Measurements from ENCODE around the gene PLAAT5.

Gene PLAAT5

GRCh38 chr11:63510360-63511047 is 19.5 kb upstream of the PLAAT5 start:
- H3K4me1 ChIP-seq (ENCODE audit: control insufficient read depth in 1 of 2, insufficient read depth in 2 of 2, low read length in 2 of 2): peaks cover 0 to 1% of the 10 kb centered on the region in 2 donors
- H3K36me3 ChIP-seq (ENCODE audit: control insufficient read depth in 1 of 2, insufficient read depth in 2 of 2, low read length in 2 of 2): no peaks in the 10 kb centered on the region
- H3K9me3 ChIP-seq (ENCODE audit: control insufficient read depth in 1 of 2, low read length in 2 of 2): no peaks in the 10 kb centered on the region
- H3K27me3 ChIP-seq (ENCODE audit: low read depth, low read length): no peaks in the 10 kb centered on the region
- no peak overlapping the region for H3K27ac ChIP-seq (ENCODE audit: low read length)
- no peak overlapping the region for H3K4me3 ChIP-seq (ENCODE audit: low read depth in 1 of 2, low read length in 2 of 2)

DNA sequence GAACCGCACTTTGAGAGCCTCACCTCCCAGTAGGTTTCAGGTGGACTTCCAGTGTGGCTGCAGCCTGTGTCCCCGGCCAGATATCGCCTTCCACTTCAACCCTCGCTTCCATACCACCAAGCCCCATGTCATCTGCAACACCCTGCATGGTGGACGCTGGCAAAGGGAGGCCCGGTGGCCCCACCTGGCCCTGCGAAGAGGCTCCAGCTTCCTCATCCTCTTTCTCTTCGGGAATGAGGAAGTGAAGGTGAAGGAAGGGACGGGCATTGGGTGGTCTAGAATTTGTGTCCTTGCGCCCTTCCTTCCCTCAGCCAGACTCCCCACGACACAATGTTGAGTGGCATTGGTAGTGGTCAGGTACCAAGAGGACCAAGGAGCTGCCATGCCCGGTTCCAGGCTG is 17.8 kb upstream of the PLAAT5 start:
- Histone ChIP-seq H3K4me1 (ENCODE audit: control insufficient read depth in 1 of 2, insufficient read depth in 2 of 2, low read length in 2 of 2) (peaks cover 0 to 7% of the 10 kb centered on the region in 2 donors), H3K27ac (ENCODE audit: low read length) (no peak overlapping the region), H3K4me3 (ENCODE audit: low read depth in 1 of 2, low read length in 2 of 2) (no peak overlapping the region), H3K36me3 (ENCODE audit: control insufficient read depth in 1 of 2, insufficient read depth in 2 of 2, low read length in 2 of 2) (no peaks in the 10 kb centered on the region), H3K27me3 (ENCODE audit: low read depth, low read length) (no peaks in the 10 kb centered on the region), H3K9me3 (ENCODE audit: control insufficient read depth in 1 of 2, low read length in 2 of 2) (no peaks in the 10 kb centered on the region)

DNA sequence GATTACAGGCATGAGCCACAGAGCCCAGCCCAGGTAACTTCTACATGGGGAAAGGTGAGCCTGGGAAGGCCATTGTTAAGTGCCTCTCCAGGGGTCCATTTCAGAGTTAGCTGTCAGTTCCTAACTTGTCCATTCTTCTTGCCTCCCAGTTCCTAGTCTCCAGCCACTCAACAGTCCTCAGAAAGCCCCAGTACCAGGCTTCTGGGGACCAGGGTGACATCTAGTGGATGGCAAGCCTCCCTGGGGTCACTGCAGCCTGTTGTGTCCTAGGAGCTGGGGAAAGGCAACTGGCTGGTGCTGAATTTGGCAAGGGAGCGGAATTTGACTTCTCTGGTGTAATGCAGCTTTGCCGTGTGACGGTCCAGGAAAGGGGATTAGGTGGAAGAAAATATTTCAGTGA is 17.0 kb upstream of the PLAAT5 start:
- H3K4me3 ChIP-seq (ENCODE audit: low read depth in 1 of 2, low read length in 2 of 2): no peak overlapping the region
- peaks cover 0 to 7% of the 10 kb centered on the region in 2 donors for H3K4me1 ChIP-seq (ENCODE audit: control insufficient read depth in 1 of 2, insufficient read depth in 2 of 2, low read length in 2 of 2)
- H3K27ac ChIP-seq (ENCODE audit: low read length): no peak overlapping the region
- H3K9me3 ChIP-seq (ENCODE audit: control insufficient read depth in 1 of 2, low read length in 2 of 2): no peaks in the 10 kb centered on the region
- no peaks in the 10 kb centered on the region for H3K36me3 ChIP-seq (ENCODE audit: control insufficient read depth in 1 of 2, insufficient read depth in 2 of 2, low read length in 2 of 2)
- no peaks in the 10 kb centered on the region for H3K27me3 ChIP-seq (ENCODE audit: low read depth, low read length)

DNA sequence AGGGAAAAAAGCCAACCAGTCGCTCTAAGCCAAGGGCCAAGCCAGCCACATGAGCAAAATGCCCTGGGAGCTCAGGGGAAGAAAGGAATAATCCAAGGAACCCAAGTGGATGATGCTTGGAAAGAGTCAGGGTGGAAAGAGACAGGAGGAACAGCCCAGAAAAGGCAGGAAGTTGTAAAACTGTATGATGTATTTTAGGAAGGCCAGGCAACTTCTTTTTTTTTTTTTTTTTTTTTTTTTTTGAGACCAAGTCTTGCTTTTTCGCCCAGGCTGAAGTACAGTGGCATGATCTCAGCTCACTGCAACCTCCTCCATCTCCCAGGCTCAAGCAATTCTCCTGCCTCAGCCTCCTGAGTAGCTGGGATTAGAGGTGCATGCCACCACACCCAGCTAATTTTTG is 16.5 kb upstream of the PLAAT5 start:
- Histone ChIP-seq H3K4me3 (ENCODE audit: low read depth in 1 of 2, low read length in 2 of 2) (no peak overlapping the region), H3K27me3 (ENCODE audit: low read depth, low read length) (no peaks in the 10 kb centered on the region), H3K4me1 (ENCODE audit: control insufficient read depth in 1 of 2, insufficient read depth in 2 of 2, low read length in 2 of 2) (peaks cover 0 to 7% of the 10 kb centered on the region in 2 donors), H3K9me3 (ENCODE audit: control insufficient read depth in 1 of 2, low read length in 2 of 2) (no peaks in the 10 kb centered on the region), H3K36me3 (ENCODE audit: control insufficient read depth in 1 of 2, insufficient read depth in 2 of 2, low read length in 2 of 2) (no peaks in the 10 kb centered on the region), H3K27ac (ENCODE audit: low read length) (no peak overlapping the region)

GRCh38 chr11:63506876-63507275 is 15.9 kb upstream of the PLAAT5 start:
- H3K9me3 ChIP-seq (ENCODE audit: control insufficient read depth in 1 of 2, low read length in 2 of 2): no peaks in the 10 kb centered on the region
- no peaks in the 10 kb centered on the region for H3K27me3 ChIP-seq (ENCODE audit: low read depth, low read length)
- no peak overlapping the region for H3K4me3 ChIP-seq (ENCODE audit: low read depth in 1 of 2, low read length in 2 of 2)
- peaks cover 0 to 7% of the 10 kb centered on the region in 2 donors for H3K4me1 ChIP-seq (ENCODE audit: control insufficient read depth in 1 of 2, insufficient read depth in 2 of 2, low read length in 2 of 2)
- no peaks in the 10 kb centered on the region for H3K36me3 ChIP-seq (ENCODE audit: control insufficient read depth in 1 of 2, insufficient read depth in 2 of 2, low read length in 2 of 2)
- no peak overlapping the region for H3K27ac ChIP-seq (ENCODE audit: low read length)

- Histone ChIP-seq H3K27me3 (ENCODE audit: low read depth, low read length) (no peaks in the 10 kb centered on the region), H3K4me1 (ENCODE audit: control insufficient read depth in 1 of 2, insufficient read depth in 2 of 2, low read length in 2 of 2) (peaks cover 0 to 7% of the 10 kb centered on the region in 2 donors), H3K27ac (ENCODE audit: low read length) (no peak within 1 kb of the TSS), H3K36me3 (ENCODE audit: control insufficient read depth in 1 of 2, insufficient read depth in 2 of 2, low read length in 2 of 2) (no peaks in the 10 kb centered on the region), H3K4me3 (ENCODE audit: low read depth in 1 of 2, low read length in 2 of 2) (no peak within 1 kb of the TSS), H3K9me3 (ENCODE audit: control insufficient read depth in 1 of 2, low read length in 2 of 2) (no peaks in the 10 kb centered on the region)
These were observed 15.0 kb upstream of the PLAAT5 start, which contains the start of gene LGALS12 for GRCh38 chr11:63505857-63506528. Gene LGALS12 (plus strand): TSS chr11:63506084. CDS start chr11:63506459, 375 bp downstream.

DNA sequence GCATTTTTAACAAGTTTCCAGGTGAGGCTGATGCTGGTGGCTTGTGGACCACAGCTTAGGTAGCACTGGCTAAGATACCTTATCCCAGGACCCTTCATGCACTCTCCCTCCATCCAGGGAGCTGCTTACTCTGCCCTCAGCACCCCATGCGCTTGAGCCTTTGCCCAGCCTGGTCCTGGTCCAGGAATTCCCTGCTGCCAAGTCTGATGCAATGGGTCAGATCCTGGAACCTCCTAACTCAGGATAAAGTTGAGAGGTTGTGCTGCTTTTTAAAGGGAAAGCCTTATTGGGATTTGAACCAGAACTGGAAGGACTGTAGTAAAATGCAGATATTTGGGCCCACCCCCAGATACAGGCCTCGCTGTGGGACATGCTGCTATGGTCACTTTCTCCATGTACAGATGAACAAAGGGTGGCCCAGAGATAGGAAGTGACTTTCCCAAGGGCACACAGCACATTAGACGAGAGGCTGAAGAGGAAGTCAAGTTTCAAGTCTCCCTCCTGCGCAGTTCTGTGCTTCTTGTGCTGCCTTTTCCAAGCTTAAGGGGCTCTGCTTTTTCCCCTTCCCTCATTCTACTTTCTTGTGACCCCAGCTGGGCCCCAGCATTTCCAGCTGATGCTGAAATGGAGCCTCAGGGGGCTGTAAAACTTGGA is 14.1 kb upstream of the PLAAT5 start:
- Histone ChIP-seq H3K4me1 (ENCODE audit: control insufficient read depth in 1 of 2, insufficient read depth in 2 of 2, low read length in 2 of 2) (peaks cover 0 to 7% of the 10 kb centered on the region in 2 donors), H3K27ac (ENCODE audit: low read length) (no peak overlapping the region), H3K4me3 (ENCODE audit: low read depth in 1 of 2, low read length in 2 of 2) (no peak overlapping the region), H3K36me3 (ENCODE audit: control insufficient read depth in 1 of 2, insufficient read depth in 2 of 2, low read length in 2 of 2) (no peaks in the 10 kb centered on the region), H3K9me3 (ENCODE audit: control insufficient read depth in 1 of 2, low read length in 2 of 2) (peaks cover 0 to 7% of the 10 kb centered on the region in 2 donors), H3K27me3 (ENCODE audit: low read depth, low read length) (no peaks in the 10 kb centered on the region)

GRCh38 chr11:63504054-63504453 is 13.1 kb upstream of the PLAAT5 start:
- Histone ChIP-seq H3K27ac (ENCODE audit: low read length) (no peak overlapping the region), H3K36me3 (ENCODE audit: control insufficient read depth in 1 of 2, insufficient read depth in 2 of 2, low read length in 2 of 2) (no peaks in the 10 kb centered on the region), H3K4me1 (ENCODE audit: control insufficient read depth in 1 of 2, insufficient read depth in 2 of 2, low read length in 2 of 2) (peaks cover 0 to 7% of the 10 kb centered on the region in 2 donors), H3K4me3 (ENCODE audit: low read depth in 1 of 2, low read length in 2 of 2) (no peak overlapping the region), H3K9me3 (ENCODE audit: control insufficient read depth in 1 of 2, low read length in 2 of 2) (peaks cover 0 to 7% of the 10 kb centered on the region in 2 donors), H3K27me3 (ENCODE audit: low read depth, low read length) (no peaks in the 10 kb centered on the region)

DNA sequence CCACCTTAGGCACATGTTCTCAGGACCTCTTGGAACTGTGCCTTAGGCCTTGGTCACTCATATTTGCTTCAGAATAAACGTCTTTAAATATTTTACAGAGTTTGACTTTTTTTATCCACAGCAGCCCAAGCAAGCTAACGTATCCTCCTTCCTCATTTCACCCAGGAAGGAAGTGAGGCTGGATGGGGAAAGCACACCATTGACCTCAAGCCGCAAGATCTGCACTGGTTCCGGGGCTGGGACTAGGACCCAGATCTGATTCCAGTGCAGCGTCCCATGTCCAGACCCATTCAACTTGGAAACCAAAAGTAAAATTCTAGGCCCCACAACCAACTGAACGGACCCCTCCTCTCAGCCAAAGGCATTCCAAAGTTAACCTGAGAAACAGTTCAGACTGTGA is 12.5 kb upstream of the PLAAT5 start:
- Histone ChIP-seq H3K4me1 (ENCODE audit: control insufficient read depth in 1 of 2, insufficient read depth in 2 of 2, low read length in 2 of 2) (peaks cover 0 to 7% of the 10 kb centered on the region in 2 donors), H3K9me3 (ENCODE audit: control insufficient read depth in 1 of 2, low read length in 2 of 2) (peaks cover 0 to 7% of the 10 kb centered on the region in 2 donors), H3K4me3 (ENCODE audit: low read depth in 1 of 2, low read length in 2 of 2) (no peak overlapping the region), H3K27me3 (ENCODE audit: low read depth, low read length) (no peaks in the 10 kb centered on the region), H3K27ac (ENCODE audit: low read length) (no peak overlapping the region), H3K36me3 (ENCODE audit: control insufficient read depth in 1 of 2, insufficient read depth in 2 of 2, low read length in 2 of 2) (no peaks in the 10 kb centered on the region)

DNA sequence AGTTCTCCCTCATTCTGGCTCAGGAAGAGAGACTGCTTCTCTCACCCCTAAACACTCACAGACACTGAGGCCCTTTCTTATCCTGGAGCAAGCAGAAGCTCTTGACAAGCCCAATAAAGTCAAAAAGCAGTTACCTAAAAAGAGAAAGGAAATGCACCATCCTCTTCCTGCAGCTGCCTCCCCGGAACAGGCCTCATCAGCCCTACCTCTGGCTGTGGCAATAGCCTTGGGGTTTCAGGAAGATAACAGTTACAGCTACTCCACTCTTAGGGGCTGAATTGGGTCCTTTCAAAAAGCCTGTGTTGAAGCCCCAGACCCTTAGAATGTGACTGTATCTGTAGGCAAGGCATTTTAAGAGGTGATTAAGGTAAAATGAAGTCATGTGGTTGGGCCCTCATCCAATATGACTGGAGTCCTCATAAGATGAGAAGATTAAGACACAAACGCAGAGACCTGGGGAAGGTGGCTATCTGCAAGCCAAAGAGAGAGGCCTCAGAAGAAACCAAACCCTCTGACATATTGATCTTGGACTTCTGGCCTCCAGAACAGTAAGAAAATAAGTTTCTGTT is 11.4 kb upstream of the PLAAT5 start:
- no peaks in the 10 kb centered on the region for H3K36me3 ChIP-seq (ENCODE audit: control insufficient read depth in 1 of 2, insufficient read depth in 2 of 2, low read length in 2 of 2)
- H3K4me1 ChIP-seq (ENCODE audit: control insufficient read depth in 1 of 2, insufficient read depth in 2 of 2, low read length in 2 of 2): peaks cover 0 to 7% of the 10 kb centered on the region in 2 donors
- H3K4me3 ChIP-seq (ENCODE audit: low read depth in 1 of 2, low read length in 2 of 2): no peak overlapping the region
- H3K27ac ChIP-seq (ENCODE audit: low read length): no peak overlapping the region
- H3K9me3 ChIP-seq (ENCODE audit: control insufficient read depth in 1 of 2, low read length in 2 of 2): peaks cover 0 to 7% of the 10 kb centered on the region in 2 donors
- H3K27me3 ChIP-seq (ENCODE audit: low read depth, low read length): no peaks in the 10 kb centered on the region

DNA sequence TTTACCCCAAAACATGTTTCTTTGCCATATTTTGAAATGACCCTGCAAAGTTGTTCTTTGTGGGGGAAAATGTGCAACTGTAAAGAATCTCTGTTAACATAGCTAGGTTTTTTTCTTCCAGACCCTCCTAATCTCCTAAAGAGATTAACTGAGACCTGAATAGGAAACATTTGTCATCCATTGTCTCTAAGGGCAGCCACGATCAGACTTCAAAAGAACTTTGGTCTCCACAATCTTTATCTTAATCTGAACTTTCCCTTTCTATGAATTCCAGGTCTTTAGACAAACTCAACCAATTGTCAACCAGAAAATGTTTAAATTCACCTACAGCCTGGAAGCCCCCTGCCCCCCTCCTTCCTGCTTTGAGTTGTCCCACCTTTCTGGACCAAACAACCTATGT is 10.3 kb upstream of the PLAAT5 start:
- Histone ChIP-seq H3K36me3 (ENCODE audit: control insufficient read depth in 1 of 2, insufficient read depth in 2 of 2, low read length in 2 of 2) (no peaks in the 10 kb centered on the region), H3K27ac (ENCODE audit: low read length) (no peak overlapping the region), H3K9me3 (ENCODE audit: control insufficient read depth in 1 of 2, low read length in 2 of 2) (peaks cover 0 to 7% of the 10 kb centered on the region in 2 donors), H3K4me3 (ENCODE audit: low read depth in 1 of 2, low read length in 2 of 2) (no peak overlapping the region), H3K27me3 (ENCODE audit: low read depth, low read length) (no peaks in the 10 kb centered on the region), H3K4me1 (ENCODE audit: control insufficient read depth in 1 of 2, insufficient read depth in 2 of 2, low read length in 2 of 2) (peaks cover 0 to 7% of the 10 kb centered on the region in 2 donors)
